Activated B cell treated with CpG ODN at 0.5 μM for 24 hours (primary cell): Measurements from ENCODE around the gene SCOC. TPM values are rescaled to one million over a fixed set of nuclear protein-coding genes. Genes with fewer than 3 reads are reported as not detected.
"Not testable (repeated sequence)": the region's sequence is repeated elsewhere in the genome, so short reads cannot be mapped to it uniquely, and the experiment has no call there.

Experiments
- ATAC-seq: fragments of 200-7000 bp; cut with Tn5 transposase; one replicate; pipeline ENCODE4 v1.10.0; 2021; ENCODE audit warnings: low read depth, mild to moderate bottlenecking, moderate library complexity
- CTCF ChIA-PET: fragments of 350-600 bp; sonication (Branson Sonifier 250); formaldehyde crosslinking; loops from one replicate; lab custom pipeline; 2021; ENCODE audit warnings: antibody characterized with exemption; lab: Charles Lee
- POLR2A ChIA-PET: fragments of 350-600 bp; sonication (Branson Sonifier 250); formaldehyde crosslinking; loops from one replicate; lab custom pipeline; 2021; ENCODE audit warnings: antibody characterized with exemption; lab: Charles Lee
- DNase-seq: peaks from one replicate; pipeline ENCODE4 v3.0.0; 2022
- H3K27ac Mint-ChIP-seq: one replicate; pipeline ENCODE4 v1.8.0; 2020; ENCODE audit warnings: mixed read lengths
- H3K27me3 Mint-ChIP-seq: one replicate; pipeline ENCODE4 v1.8.0; 2021; ENCODE audit warnings: mixed read lengths
- H3K36me3 Mint-ChIP-seq: one replicate; pipeline ENCODE4 v1.8.0; 2021; ENCODE audit warnings: low read depth, mixed read lengths
- H3K4me1 Mint-ChIP-seq: one replicate; pipeline ENCODE4 v1.8.0; 2021; ENCODE audit warnings: mixed read lengths
- H3K4me3 Mint-ChIP-seq: one replicate; pipeline ENCODE4 v1.8.0; 2020; ENCODE audit warnings: mild to moderate bottlenecking, mixed read lengths
- H3K9me3 Mint-ChIP-seq: one replicate; pipeline ENCODE4 v1.8.0; 2020; ENCODE audit warnings: mixed read lengths
- intact Hi-C: fragments of 100-400 bp; cut with micrococcal nuclease; formaldehyde crosslinking; loops from one replicate; pipeline ENCODE4 v1.15.1; 2024
- total RNA-seq: library from RNA; stranded (reverse); gene quantifications from 2 replicates; pipeline ENCODE4 v1.2.3, GENCODE V29; 2022
- TF ChIP-seq, protein P1 (sequence below): fragments of 200-600 bp; IDR thresholded peaks from one replicate; pipeline ENCODE4 v1.8.0; 2022; ENCODE audit warnings: antibody characterized with exemption, mild to moderate bottlenecking

Gene SCOC
- total RNA-seq, 1 donor from 2014 or later, result 18.0 TPM

DNA sequence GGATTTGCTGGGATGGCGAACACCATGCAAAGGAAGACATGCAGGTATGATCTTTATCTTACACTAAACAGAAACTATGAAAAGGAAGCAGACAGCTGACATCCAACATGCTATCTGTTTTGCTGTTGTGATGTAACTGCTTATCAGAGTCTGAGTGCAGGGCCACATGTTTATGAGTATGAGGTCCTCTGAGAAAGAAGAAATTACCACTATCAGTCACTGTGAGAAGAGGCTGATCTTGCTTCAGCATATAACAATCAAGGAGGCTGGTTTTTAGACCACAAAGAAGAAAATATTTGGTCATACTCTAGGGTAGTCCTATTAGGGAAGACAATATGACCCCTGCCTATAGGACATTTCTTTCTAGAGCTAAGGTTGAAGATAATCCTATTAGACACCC lies 35.5 kb downstream of the SCOC start:
- TF ChIP-seq, protein P1, sequence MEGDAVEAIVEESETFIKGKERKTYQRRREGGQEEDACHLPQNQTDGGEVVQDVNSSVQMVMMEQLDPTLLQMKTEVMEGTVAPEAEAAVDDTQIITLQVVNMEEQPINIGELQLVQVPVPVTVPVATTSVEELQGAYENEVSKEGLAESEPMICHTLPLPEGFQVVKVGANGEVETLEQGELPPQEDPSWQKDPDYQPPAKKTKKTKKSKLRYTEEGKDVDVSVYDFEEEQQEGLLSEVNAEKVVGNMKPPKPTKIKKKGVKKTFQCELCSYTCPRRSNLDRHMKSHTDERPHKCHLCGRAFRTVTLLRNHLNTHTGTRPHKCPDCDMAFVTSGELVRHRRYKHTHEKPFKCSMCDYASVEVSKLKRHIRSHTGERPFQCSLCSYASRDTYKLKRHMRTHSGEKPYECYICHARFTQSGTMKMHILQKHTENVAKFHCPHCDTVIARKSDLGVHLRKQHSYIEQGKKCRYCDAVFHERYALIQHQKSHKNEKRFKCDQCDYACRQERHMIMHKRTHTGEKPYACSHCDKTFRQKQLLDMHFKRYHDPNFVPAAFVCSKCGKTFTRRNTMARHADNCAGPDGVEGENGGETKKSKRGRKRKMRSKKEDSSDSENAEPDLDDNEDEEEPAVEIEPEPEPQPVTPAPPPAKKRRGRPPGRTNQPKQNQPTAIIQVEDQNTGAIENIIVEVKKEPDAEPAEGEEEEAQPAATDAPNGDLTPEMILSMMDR, result no peak
- ATAC-seq, result no peak
- peaks cover 12% of the 10 kb centered on the region for H3K27me3 Mint-ChIP-seq
- intact Hi-C loops, result no loop called here
- DNase-seq, result no peak
- no peaks in the 10 kb centered on the region for H3K9me3 Mint-ChIP-seq
- CTCF ChIA-PET, result interaction anchor here (1.0 kb wide), 1 partner anchor 49 kb away, joined by 3 read pairs; no protein-coding TSS in a partner anchor
- no peak overlapping the region for H3K4me3 Mint-ChIP-seq
- no peaks in the 10 kb centered on the region for H3K36me3 Mint-ChIP-seq
- H3K27ac Mint-ChIP-seq, result no peak overlapping the region
- POLR2A ChIA-PET, result no interaction called here
- H3K4me1 Mint-ChIP-seq, result no peaks in the 10 kb centered on the region

- POLR2A ChIA-PET, ATAC-seq, CTCF ChIA-PET, H3K9me3 Mint-ChIP-seq, intact Hi-C loops, H3K4me1 Mint-ChIP-seq, DNase-seq, H3K27ac Mint-ChIP-seq, H3K36me3 Mint-ChIP-seq, H3K27me3 Mint-ChIP-seq, H3K4me3 Mint-ChIP-seq: not testable (repeated sequence)
Observed at GRCh38 chr4:140413130-140413969, 39.9 kb downstream of the SCOC start.

DNA sequence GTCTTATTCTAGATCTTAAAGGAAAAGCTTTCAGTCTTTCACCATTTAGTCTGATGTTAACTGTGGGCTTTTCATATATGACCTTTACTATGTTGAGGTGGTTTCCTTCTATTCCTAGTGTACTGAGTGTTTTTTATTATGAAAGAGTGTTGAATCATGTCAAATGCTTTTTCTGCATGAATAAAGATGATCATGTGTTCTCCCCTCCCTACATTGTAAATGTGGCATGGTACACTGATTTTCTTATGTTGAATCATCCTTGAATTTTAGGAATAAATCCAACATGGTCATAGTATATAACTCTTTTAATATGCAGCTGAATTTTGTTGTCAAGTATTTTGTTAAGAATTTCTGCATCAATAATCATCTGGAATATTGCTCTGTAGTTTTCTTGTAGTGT lies 49.7 kb downstream of the SCOC start:
- ChIA-PET POLR2A (no interaction called here), CTCF (no interaction called here)
- Mint-ChIP-seq H3K27ac (no peak overlapping the region), H3K9me3 (no peaks in the 10 kb centered on the region), H3K27me3 (peaks cover 37% of the 10 kb centered on the region), H3K4me3 (no peak overlapping the region), H3K4me1 (peaks cover 12% of the 10 kb centered on the region), H3K36me3 (no peaks in the 10 kb centered on the region)
- DNase-seq (no peak), ATAC-seq (no peak)
- TF ChIP-seq, protein P1, result no peak
- intact Hi-C loops, result no loop called here

DNA sequence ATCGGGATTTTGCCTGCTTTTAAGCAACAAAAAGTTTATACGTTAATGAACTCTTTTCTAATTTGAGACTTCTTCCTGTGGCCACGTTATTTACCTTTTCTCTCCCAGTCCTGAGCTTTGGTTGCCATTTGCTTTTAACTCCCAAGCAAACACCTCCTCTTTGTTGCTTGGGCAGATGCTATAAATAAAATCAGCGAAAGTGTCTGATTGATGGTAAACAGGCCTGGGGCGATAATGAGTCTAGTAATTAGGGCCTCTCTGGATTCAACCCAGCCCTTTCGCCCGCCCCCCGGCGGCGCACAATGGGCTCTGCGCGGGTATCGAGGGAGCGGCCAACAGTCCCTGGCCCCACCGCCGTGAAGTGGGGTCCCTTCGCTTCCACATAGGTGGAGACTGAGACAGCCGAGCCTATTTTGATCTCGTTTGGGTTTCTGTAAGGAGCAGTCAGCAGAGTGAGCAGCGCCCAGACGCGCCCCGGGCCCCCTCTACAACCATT lies 53.2 kb downstream of the SCOC start:
- DNase-seq (no peak), ATAC-seq (peak; percentile 11)
- H3K27ac Mint-ChIP-seq, result no peak overlapping the region
- peak overlapping the region; percentile 85 for H3K4me3 Mint-ChIP-seq
- POLR2A ChIA-PET, result no interaction called here
- no peaks in the 10 kb centered on the region for H3K36me3 Mint-ChIP-seq
- intact Hi-C loops, result loop anchor here (2.0 to 5.0 kb wide), 4 partner anchors 66 to 426 kb away; partner anchors contain the start of gene ELMOD2
- H3K4me1 Mint-ChIP-seq, result peaks cover 12% of the 10 kb centered on the region
- no peaks in the 10 kb centered on the region for H3K9me3 Mint-ChIP-seq
- TF ChIP-seq, protein P1, result no peak
- peaks cover 45% of the 10 kb centered on the region for H3K27me3 Mint-ChIP-seq
- CTCF ChIA-PET, result interaction anchor here (1.3 to 1.7 kb wide), 2 partner anchors 66 to 424 kb away, joined by 6 to 9 read pairs; no protein-coding TSS in a partner anchor

- no peaks in the 10 kb centered on the region for H3K9me3 Mint-ChIP-seq
- TF ChIP-seq, protein P1, result no peak
- intact Hi-C loops, result loop anchor here (2.0 to 5.0 kb wide), 4 partner anchors 67 to 425 kb away; partner anchors contain the start of gene ELMOD2
- peaks cover 48% of the 10 kb centered on the region for H3K27me3 Mint-ChIP-seq
- CTCF ChIA-PET, result interaction anchor here (1.3 to 1.7 kb wide), 3 partner anchors 54 to 423 kb away, joined by 3 to 9 read pairs (median 6); partner anchors contain the start of gene SCOC
- DNase-seq (peak; percentile 58), ATAC-seq (peak; percentile 91)
- peak within 1 kb of the TSS; percentile 85 for H3K4me3 Mint-ChIP-seq
- no peak within 1 kb of the TSS for H3K27ac Mint-ChIP-seq
- H3K4me1 Mint-ChIP-seq, result peaks cover 12% of the 10 kb centered on the region
- POLR2A ChIA-PET, result no interaction called here
- no peaks in the 10 kb centered on the region for H3K36me3 Mint-ChIP-seq
Observed at GRCh38 chr4:140427106-140427918, 53.9 kb downstream of the SCOC start, which contains the start of gene CLGN. Gene CLGN, minus strand, starts transcription at chr4:140427648. Its CDS starts 14,570 bp downstream, at chr4:140413078.
